ENCODE measurements around the gene LCP2. TPM values are rescaled to one million over a fixed set of nuclear protein-coding genes. Genes with fewer than 3 reads are reported as not detected.

The LCP2 gene
- total RNA-seq, 4 donors from 2014 or later, result 1.5 to 8.9 (median 7.7) TPM; not detected in 1

DNA sequence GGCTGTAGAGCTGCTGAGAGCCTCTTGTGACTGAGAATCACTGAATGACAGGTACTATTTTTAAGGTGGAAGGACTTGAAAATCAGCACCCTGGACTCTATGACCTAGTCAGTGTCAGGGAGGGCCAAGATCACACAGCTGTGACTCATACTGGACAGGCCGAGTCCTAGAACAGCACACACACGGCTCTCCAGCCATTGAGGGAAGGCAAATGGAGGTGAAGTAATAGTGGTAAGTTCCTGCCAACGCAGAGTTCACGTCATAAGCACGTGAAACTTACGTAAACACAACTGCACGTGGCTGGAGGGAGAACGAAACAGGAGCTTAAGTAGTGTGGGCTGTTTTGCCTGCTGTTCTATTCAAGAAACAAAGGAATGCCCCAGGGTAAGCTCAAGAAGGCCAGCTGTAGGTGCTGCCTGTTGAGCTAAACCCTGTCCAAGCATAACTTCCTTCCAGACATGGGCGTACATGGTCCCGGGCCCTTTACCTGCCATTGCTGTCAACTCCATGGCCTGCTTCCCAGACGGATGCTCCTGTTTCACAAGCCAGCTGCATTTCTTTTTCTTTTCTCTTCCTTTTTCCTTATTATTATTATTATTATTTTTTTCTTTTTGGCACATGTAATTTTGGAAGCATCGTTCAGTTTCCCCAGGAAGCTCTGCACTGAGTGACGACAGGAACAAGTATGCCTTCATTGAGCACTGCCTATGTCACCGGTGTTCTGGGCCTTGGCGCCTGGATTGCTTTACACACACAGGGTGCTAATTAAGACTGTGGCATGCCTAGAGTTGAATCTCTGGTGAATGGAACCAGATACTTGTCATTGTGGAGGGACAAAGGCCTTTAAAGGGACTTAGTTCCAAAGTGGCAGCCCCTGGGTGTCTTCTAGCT lies 10.2 kb upstream of the LCP2 start:
- peak overlapping the region; percentile 31 for H3K27ac ChIP-seq
- peak; percentile 84 to 88 for DNase-seq (ENCODE audit: low spot score in 2 of 2)
- no peaks in the 10 kb centered on the region for H3K36me3 ChIP-seq
- H3K4me3 ChIP-seq, result no peak overlapping the region
- TF ChIP-seq EP300 (IDR thresholded peaks at IDR 0.05), result peak; percentile 71
- no peak for TF ChIP-seq POLR2A (IDR thresholded peaks at IDR 0.05)
- TF ChIP-seq, protein P1, sequence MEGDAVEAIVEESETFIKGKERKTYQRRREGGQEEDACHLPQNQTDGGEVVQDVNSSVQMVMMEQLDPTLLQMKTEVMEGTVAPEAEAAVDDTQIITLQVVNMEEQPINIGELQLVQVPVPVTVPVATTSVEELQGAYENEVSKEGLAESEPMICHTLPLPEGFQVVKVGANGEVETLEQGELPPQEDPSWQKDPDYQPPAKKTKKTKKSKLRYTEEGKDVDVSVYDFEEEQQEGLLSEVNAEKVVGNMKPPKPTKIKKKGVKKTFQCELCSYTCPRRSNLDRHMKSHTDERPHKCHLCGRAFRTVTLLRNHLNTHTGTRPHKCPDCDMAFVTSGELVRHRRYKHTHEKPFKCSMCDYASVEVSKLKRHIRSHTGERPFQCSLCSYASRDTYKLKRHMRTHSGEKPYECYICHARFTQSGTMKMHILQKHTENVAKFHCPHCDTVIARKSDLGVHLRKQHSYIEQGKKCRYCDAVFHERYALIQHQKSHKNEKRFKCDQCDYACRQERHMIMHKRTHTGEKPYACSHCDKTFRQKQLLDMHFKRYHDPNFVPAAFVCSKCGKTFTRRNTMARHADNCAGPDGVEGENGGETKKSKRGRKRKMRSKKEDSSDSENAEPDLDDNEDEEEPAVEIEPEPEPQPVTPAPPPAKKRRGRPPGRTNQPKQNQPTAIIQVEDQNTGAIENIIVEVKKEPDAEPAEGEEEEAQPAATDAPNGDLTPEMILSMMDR (IDR thresholded peaks at IDR 0.05), result no peak
- peak; percentile 27 to 91 (median 70) for TF ChIP-seq POLR2AphosphoS5 (IDR thresholded peaks at IDR 0.05)
- H3K4me1 ChIP-seq, result peaks cover 37% of the 10 kb centered on the region
- no peaks in the 10 kb centered on the region for H3K27me3 ChIP-seq
- 61% methylated on average over 15 of the region's 15 CpGs for WGBS
- H3K9me3 ChIP-seq, result no peaks in the 10 kb centered on the region

DNA sequence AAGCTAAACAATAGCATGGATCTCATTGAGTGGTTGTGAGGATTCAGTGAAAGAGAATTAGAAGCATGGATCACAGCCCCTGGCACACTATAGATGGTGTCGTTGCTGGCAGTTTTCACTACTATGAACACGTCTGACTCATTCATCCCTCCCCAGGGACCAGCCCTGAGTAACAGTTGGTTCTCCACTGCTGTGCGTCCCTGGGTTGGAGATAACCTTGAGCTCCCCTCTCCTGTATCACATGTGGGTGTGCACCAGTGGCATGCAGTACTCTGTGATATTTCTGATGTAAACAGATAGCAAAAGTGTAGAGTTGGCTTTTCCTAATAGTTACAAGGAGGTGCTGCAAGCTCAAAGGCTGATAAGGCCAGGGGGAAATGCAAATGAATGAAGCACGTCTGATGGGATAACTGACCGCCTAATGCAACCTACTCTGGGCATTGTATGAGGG lies 8.8 kb upstream of the LCP2 start:
- no peak overlapping the region for H3K27ac ChIP-seq
- H3K36me3 ChIP-seq, result no peaks in the 10 kb centered on the region
- H3K27me3 ChIP-seq, result no peaks in the 10 kb centered on the region
- TF ChIP-seq EP300 (IDR thresholded peaks at IDR 0.05) (no peak), POLR2A (IDR thresholded peaks at IDR 0.05) (no peak), POLR2AphosphoS5 (IDR thresholded peaks at IDR 0.05) (no peak)
- TF ChIP-seq, protein P1 (IDR thresholded peaks at IDR 0.05), result no peak
- 56% methylated on average over 5 of the region's 5 CpGs for WGBS
- H3K4me3 ChIP-seq, result no peak overlapping the region
- peaks cover 29% of the 10 kb centered on the region for H3K4me1 ChIP-seq
- no peaks in the 10 kb centered on the region for H3K9me3 ChIP-seq
- DNase-seq (ENCODE audit: low spot score in 2 of 2), result peak in 1 of 2 donors; percentile 86

DNA sequence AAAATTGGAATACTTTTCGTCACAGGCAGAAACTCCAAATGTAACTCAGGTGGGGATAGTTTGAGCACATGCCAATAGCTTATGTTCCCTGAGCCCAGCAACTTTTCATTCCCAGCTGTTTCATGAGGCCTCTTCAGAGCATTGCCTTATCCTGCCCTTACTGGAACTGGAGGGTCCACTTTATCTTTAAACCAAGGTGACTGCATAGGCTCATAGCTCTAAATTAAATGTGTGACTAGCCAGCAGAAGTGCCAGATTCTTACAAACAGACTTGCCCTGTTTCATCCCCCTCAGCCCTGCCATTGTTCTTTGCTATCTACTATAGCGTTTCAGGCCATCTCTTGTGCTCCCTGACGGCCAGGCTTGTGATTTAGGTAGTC lies 8.1 kb upstream of the LCP2 start:
- H3K27ac ChIP-seq, result no peak overlapping the region
- H3K9me3 ChIP-seq, result no peaks in the 10 kb centered on the region
- H3K4me1 ChIP-seq, result peaks cover 28% of the 10 kb centered on the region
- WGBS, result 91% methylated on average over 3 of the region's 3 CpGs
- no peaks in the 10 kb centered on the region for H3K36me3 ChIP-seq
- no peak overlapping the region for H3K4me3 ChIP-seq
- no peak for DNase-seq (ENCODE audit: low spot score in 2 of 2)
- TF ChIP-seq POLR2A (IDR thresholded peaks at IDR 0.05) (no peak), EP300 (IDR thresholded peaks at IDR 0.05) (no peak), POLR2AphosphoS5 (IDR thresholded peaks at IDR 0.05) (no peak)
- TF ChIP-seq, protein P1 (IDR thresholded peaks at IDR 0.05), result no peak
- no peaks in the 10 kb centered on the region for H3K27me3 ChIP-seq

DNA sequence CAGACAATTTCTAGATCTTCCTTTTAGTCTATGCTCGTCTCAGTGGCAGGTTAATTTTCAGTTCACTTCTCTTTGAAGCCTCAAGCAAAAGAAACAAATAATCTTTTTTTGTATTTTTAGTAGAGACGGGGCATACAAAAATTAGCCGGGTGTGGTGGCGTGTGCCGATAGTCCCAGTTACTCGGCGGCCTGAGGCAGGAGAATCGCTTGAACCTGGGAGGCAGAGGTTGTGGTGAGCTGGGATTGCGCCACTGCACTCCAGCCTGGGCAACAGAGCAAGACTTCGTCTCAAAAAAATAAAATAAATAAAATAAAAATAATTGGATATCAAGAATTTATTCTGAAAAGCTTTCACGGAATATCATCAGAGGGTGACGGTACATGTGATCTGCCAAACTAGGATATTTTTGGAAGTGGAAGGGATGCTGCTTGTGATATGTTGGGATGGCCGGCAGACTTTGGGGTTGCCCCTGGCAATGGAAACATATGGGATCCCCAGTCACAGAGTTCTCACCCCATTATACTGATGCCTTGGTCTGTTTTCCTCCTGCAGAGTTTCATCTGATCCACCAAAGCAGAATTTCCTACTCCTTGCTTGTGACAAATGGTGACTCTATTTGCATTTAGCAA lies 7.6 kb upstream of the LCP2 start:
- H3K4me3 ChIP-seq, result no peak overlapping the region
- WGBS, result 92% methylated on average over 13 of the region's 13 CpGs
- H3K9me3 ChIP-seq, result no peaks in the 10 kb centered on the region
- no peak for TF ChIP-seq POLR2A (IDR thresholded peaks at IDR 0.05)
- TF ChIP-seq EP300 (IDR thresholded peaks at IDR 0.05), result no peak
- TF ChIP-seq POLR2AphosphoS5 (IDR thresholded peaks at IDR 0.05), result no peak
- TF ChIP-seq, protein P1 (IDR thresholded peaks at IDR 0.05), result no peak
- no peak for DNase-seq (ENCODE audit: low spot score in 2 of 2)
- no peaks in the 10 kb centered on the region for H3K27me3 ChIP-seq
- peaks cover 27% of the 10 kb centered on the region for H3K4me1 ChIP-seq
- no peaks in the 10 kb centered on the region for H3K36me3 ChIP-seq
- no peak overlapping the region for H3K27ac ChIP-seq

DNA sequence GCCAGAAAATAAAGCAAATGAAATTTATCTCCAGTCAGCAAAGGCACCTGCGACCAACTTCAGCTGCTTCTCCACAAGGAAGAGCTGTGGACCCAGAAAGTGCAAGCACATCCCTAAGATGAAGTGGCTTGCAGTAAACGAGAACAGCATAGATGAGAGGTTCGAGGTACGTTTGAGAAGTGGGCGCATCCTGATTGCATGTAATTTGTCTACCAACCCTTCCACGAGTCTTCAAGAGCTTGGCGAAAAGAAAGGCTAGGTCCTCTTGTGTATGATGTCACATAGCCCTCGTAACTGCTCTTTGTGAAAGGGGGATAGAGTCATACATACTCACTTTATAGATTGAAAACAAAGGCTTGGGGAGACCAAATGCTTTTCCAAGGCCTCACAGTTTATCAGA lies 6.0 kb upstream of the LCP2 start:
- 80% methylated on average over 8 of the region's 8 CpGs for WGBS
- no peak for DNase-seq (ENCODE audit: low spot score in 2 of 2)
- TF ChIP-seq POLR2A (IDR thresholded peaks at IDR 0.05), result no peak
- no peak for TF ChIP-seq POLR2AphosphoS5 (IDR thresholded peaks at IDR 0.05)
- TF ChIP-seq, protein P1 (IDR thresholded peaks at IDR 0.05), result no peak
- TF ChIP-seq EP300 (IDR thresholded peaks at IDR 0.05), result no peak
- Histone ChIP-seq H3K27ac (no peak overlapping the region), H3K9me3 (no peaks in the 10 kb centered on the region), H3K27me3 (no peaks in the 10 kb centered on the region), H3K4me3 (no peak overlapping the region), H3K4me1 (peaks cover 22% of the 10 kb centered on the region), H3K36me3 (no peaks in the 10 kb centered on the region)
